Stimulated activated CD8-positive, alpha-beta memory T cell treated with anti-CD3 and anti-CD28 coated beads, Interleukin-15, amount 100 ng/mL, for 1 hour (primary cell): ENCODE measurements around the gene FBXW10B.
"Not testable (repeated sequence)": the region's sequence is repeated elsewhere in the genome, so short reads cannot be mapped to it uniquely, and the experiment has no call there.

Experiments used
- DNase-seq: peaks from one replicate; pipeline ENCODE4 v3.0.0-alpha.2; 2020; ENCODE audit warnings: low read depth

The FBXW10B gene, protein sequence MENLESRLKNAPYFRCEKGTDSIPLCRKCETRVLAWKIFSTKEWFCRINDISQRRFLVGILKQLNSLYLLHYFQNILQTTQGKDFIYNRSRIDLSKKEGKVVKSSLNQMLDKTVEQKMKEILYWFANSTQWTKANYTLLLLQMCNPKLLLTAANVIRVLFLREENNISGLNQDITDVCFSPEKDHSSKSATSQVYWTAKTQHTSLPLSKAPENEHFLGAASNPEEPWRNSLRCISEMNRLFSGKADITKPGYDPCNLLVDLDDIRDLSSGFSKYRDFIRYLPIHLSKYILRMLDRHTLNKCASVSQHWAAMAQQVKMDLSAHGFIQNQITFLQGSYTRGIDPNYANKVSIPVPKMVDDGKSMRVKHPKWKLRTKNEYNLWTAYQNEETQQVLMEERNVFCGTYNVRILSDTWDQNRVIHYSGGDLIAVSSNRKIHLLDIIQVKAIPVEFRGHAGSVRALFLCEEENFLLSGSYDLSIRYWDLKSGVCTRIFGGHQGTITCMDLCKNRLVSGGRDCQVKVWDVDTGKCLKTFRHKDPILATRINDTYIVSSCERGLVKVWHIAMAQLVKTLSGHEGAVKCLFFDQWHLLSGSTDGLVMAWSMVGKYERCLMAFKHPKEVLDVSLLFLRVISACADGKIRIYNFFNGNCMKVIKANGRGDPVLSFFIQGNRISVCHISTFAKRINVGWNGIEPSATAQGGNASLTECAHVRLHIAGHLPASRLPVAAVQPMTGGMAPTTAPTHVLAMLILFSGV

GRCh38 chr17:15619331-15620058 is at the start of gene FBXW10B:
TSS of gene FBXW10B (minus strand) at chr17:15619704. CDS start at chr17:15619512, 192 bp downstream.
- not testable (repeated sequence) for DNase-seq

DNA sequence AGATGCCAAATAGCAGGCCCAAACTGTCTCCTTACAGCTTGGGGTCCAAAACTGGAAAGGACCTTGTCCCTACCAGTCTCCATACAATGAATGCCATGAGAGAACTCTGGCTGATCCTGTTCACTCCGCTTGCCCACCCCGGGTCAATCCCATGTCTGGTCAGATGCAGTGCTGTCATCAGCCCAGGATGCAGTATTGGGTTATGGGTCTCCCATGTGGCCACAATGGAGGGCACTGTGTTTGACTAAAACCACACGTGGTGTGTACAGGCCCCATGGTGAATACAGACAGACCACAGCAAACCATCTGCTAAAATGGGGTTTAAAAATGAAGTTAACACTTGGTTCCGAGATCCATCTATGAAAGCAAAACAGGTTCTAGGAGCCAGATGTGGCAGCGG is 44.2 kb upstream of the FBXW10B start:
- no peak for DNase-seq

- DNase-seq, result no peak
Measured at GRCh38 chr17:15663176-15663575, 43.7 kb upstream of the FBXW10B start.

DNA sequence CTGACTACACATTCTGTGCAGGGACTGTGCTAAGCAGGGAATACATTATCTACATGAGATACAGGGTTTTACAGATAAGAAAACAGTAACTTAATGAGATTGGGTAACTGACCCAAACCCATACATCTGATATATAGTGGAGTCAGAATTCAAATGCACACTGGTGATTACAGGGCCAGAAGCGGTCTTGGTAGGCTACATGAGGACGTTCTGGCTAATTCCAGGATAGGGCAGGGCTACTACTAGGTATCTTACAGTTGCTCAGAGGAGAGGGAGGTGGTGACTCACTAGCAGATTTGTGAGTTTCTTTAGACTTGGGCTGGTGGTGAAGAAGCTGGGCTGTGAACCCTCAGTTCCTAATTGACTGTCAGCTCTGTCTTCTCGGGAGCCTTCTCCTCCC is 43.2 kb upstream of the FBXW10B start:
- DNase-seq, result no peak

DNA sequence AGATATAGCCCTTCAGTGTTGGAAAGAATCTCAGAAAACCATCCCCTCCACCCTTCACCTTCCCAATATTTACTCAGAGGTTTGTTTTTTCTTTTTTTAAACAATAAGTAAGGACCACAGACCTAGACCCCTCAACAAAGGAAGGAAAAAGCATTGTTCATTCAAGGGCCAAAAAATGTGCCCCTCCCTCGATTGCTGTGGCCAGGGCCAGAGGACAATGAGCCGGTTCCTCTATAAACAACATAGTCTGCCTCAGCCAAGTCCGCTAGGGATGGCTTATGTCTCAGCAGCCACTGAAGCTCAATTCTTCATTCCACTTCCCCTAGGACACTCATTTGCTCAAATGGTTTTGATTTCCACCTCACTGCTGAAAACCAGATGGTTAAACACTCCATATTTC is 40.6 kb upstream of the FBXW10B start:
- no peak for DNase-seq

GRCh38 chr17:15659663-15660062 is 40.2 kb upstream of the FBXW10B start:
- no peak for DNase-seq

GRCh38 chr17:15659236-15659635 is 39.7 kb upstream of the FBXW10B start:
- no peak for DNase-seq

GRCh38 chr17:15658296-15658695 is 38.8 kb upstream of the FBXW10B start:
- no peak for DNase-seq

DNA sequence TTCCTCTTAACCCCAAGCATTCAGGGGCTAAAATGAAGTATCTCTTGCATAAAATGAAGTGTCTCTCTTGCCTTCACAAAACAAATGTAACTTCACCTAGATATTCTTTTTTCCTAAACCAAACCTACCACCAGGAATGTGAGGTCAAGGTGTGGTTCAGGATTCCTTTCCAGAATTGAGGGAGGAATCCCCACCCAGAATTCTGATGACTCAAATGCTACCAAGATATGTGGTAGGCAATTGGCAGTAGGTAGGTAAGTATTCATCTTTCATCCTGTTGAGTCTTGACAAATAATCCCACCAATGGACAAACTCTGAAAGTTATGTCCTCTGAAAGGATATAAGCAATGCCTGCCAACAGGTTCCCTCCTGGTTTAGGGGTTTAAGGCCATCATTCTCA is 38.4 kb upstream of the FBXW10B start:
- DNase-seq, result no peak

DNA sequence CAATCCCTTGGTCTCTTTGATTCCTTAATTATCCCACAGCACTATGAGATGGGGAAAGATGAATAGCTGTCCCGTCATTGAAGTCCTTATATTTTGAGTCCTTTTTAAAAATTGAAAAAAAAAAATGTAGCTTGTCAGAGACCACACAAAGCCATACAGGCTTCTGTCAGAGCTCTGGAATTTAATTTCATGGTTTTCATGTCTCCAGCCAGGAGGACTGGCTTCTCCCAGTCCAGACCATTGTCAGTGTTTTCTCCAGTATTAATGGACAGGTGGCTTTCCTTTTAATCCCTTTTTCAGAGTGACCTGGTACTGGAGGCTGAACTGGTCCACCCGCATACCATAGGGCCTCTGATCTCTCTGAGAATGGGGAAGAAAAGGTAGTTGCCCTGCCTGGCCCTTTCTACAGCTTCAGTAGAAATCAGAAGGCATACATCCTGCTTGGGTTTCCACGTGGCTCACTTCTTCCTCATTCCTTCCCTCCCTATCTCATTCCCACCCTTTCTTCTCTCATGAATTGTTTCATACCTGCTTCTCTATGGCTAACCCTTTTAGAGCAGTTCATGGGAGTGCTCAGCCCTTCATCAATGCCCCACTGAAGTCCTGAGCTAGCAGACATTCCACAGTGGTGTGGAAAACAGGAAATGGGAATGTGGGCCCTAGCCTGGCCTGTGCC is 35.5 kb upstream of the FBXW10B start:
- no peak for DNase-seq

DNA sequence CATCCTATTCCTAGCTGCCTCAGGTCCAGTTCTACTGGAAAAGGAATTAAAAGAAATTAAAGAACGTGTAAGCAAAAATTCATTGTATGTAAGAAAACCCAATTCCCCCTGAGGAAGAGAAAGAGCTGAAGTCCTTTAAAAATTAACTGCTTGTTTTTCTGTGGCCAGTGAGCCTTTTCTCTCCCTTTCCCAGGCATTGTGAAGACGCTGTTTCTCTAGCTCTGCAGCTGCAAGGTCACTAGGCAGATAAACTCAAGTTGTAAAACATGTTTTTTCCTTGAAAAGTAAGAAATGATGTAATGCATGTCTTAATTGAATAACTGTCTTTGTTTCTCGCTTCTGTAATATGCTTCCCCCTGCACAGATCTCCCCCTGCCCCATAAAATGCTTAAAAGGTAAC is 34.9 kb upstream of the FBXW10B start:
- DNase-seq, result not testable (repeated sequence)

- no peak for DNase-seq
Measured at GRCh38 chr17:15652960-15653359, 33.5 kb upstream of the FBXW10B start.

GRCh38 chr17:15651583-15652110 is 32.1 kb upstream of the FBXW10B start:
- DNase-seq, result no peak

DNA sequence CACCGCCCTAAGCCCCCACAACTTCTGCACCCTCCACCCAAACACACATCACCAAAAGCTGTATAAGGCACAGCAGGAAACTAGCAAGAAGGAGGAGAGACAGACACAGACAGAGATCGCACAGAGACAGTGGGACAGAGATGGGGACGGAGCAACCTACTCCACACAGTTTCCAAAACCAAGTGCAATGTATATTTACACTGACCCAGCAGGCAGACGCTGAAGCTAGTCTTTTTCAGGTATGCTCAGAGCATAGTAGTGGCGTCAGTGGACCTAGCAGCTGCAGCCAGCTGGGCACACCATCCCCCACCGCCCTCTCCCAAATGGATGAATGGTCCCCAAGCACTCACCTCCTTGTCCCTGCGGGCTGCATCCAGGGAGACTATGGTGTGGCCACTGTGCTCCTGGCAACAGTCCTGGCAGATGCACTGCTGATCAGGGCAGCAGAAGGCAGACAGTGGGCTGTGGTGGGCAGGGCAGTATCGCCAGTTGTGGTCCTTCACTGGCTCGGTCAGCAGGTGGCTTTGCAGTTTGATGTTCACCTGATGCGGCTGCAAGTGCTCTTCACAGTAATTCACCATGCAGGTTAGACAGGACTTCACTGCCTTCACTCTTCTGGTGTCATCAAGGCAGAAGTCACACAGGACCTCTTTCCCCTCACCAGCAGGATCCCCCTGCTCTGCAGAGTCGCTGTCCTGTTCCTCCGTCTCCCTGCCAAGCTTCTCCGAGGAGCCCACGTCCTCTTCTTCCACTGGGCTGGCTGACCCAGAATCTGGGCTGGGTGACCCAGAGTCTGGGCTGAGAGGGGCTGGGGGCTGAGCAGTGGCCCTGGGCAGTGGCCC is 31.5 kb upstream of the FBXW10B start:
- DNase-seq, result no peak

DNA sequence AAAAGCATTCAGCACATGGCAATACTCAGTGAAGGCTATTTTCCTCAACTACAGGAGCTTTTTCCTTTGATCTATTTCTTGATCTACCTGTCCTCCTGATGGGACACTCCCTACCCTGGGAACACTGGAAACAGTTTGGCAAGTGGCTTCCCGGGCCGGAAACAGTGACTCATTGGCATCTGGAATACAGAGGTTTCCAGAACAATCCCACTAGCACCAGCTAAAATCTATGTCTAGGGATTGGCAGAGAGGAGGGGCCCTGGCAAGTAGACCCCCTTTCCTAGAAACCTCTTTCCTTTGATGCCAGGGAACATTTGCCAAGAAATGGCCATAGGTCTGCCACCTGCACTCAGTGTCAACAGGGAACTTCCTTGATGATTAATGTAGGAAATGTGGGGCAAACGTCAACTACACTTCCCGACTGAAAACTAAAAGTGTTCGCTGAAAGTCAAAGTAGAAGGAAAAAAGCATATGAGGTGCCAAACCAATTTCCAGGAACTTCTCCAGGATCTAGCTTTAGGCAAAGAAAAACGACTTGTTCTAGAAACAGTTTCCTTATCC is 30.4 kb upstream of the FBXW10B start:
- DNase-seq, result no peak

DNA sequence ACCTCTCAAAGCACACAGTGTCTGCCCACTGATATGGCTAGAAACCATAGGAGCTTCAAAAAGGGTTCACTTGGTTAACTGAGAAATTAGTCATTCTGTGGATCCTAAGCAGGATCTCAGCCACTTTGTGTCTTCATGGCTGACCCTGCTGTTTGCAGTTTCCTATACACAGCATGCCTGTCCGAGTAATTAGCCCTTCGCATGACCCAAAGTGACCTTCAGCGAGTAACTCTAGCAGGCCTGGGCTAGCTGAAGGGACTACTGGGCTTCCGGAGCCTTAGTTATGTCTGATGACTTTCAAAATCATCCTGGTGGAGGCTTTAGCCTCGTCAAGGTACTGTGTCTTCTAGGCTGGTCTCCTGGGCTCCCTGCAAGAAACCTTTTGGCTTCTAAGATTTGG is 28.9 kb upstream of the FBXW10B start:
- DNase-seq, result no peak

GRCh38 chr17:15645942-15646312 is 26.4 kb upstream of the FBXW10B start:
- DNase-seq, result not testable (repeated sequence)

- not testable (repeated sequence) for DNase-seq
Measured at GRCh38 chr17:15645099-15645941, 25.8 kb upstream of the FBXW10B start.

DNA sequence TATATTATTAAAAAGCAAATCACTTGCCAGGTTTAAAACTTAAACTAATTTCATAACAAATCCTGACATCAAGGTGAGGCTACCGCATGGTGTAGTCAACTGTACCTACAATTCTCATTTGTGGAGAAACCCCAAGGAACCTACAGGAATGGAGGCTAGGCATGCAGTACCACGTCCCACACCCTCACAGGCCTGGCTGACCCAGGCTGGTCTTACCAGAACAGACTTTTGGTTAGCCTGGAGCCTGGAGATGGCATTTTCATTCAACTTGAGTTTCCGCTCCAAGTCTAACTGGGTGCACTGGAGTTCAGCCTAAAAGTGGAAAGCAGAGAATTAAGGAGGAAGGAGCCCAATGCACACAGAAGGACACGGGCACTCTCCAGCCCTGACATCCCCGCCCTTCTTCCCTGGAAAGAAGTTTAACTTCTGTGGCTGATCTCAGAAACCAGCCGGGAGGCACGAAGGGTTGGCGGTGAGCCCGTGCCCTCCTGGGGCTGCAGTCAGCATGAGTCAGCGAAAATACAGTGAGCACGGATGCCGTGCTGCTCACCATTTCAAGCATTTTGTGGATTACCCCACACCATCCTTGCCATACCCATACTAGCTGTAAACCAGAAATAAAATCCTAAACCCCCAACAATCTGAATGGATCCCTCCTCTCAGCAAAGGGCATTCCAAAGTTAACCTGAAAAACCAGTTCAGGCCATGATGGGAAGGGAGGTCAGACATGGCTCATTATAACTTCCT is 23.2 kb upstream of the FBXW10B start:
- DNase-seq, result not testable (repeated sequence)
